Thyroid gland (tissue), 4 donors: ENCODE measurements around the gene MLLT1. TPM values are rescaled to one million over a fixed set of nuclear protein-coding genes. Genes with fewer than 3 reads are reported as not detected.

Source experiments
- DNase-seq, 2 donors: peaks; one replicate each; pipeline ENCODE4 v3.0.0-alpha.2; 2019
- H3K27ac ChIP-seq, 3 donors: fragments of 200-600 bp; sonication (generic); 1 replicate in 2 of 3; 2 replicates in 1 of 3; pipeline ENCODE4 v1.5.1; 2016 to 2019; ENCODE audit warnings: mild to moderate bottlenecking in 1 of 3, moderate library complexity in 1 of 3
- H3K27me3 ChIP-seq: fragments of 200-600 bp; sonication (generic); one replicate; pipeline ENCODE4 v1.5.1; 2019
- H3K36me3 ChIP-seq, 2 donors: fragments of 200-600 bp; sonication (generic); one replicate each; pipeline ENCODE4 v1.5.1; 2016 to 2019
- H3K4me1 ChIP-seq, 2 donors: fragments of 200-600 bp; sonication (generic); one replicate each; pipeline ENCODE4 v1.5.1; 2017 to 2019
- H3K4me3 ChIP-seq, 3 donors: fragments of 200-600 bp; sonication (generic); replicated peaks in 1 of 3; 1 replicate in 2 of 3; 2 replicates in 1 of 3; pipeline ENCODE4 v1.5.1; 2016; ENCODE audit warnings: mild to moderate bottlenecking in 1 of 3
- H3K9me3 ChIP-seq: fragments of 200-600 bp; sonication (generic); one replicate; pipeline ENCODE4 v1.5.1; 2017
- CTCF ChIP-seq, 6 experiments: fragments of 200-600 bp in 3 of 6; fragments of 450-650 bp in 3 of 6; sonication (generic) in 3 of 6; IDR thresholded peaks; one replicate each; pipeline ENCODE4 v1.5.1; 2016 to 2019; ENCODE audit warnings: antibody characterized with exemption in 6 of 6, mild to moderate bottlenecking in 2 of 6, inconsistent platforms in 1 of 6, moderate library complexity in 1 of 6
- POLR2A ChIP-seq, 2 donors: fragments of 450-650 bp; IDR thresholded peaks; one replicate each; pipeline ENCODE4 v1.6.1; 2017; ENCODE audit warnings: antibody characterized with exemption in 2 of 2, mild to moderate bottlenecking in 2 of 2, moderate library complexity in 1 of 2
- WGBS, 2 donors: methylation state at CpG; one replicate each; pipeline ENCODE4 v1.1.5; 2017; 5-methylcytosine and 5-hydroxymethylcytosine counted together
- intact Hi-C: fragments of 100-400 bp; cut with DNase I; formaldehyde crosslinking; loops from one replicate; pipeline ENCODE4 v1.15.1; 2023
- total RNA-seq, 4 donors: library from RNA; depleted of rRNA; stranded (reverse); fragments of >200 nt; gene quantifications; one replicate each; pipeline ENCODE4 v1.2.3, GENCODE V29; 2016

MLLT1 gene
- total RNA-seq, 4 donors from 2014 or later = 19.2 to 35.0 (median 26.7) TPM

- Histone ChIP-seq H3K9me3 (no peaks in the 10 kb centered on the region), H3K4me1 (peaks cover 13 to 17% of the 10 kb centered on the region in 2 donors), H3K27ac (peak overlapping the region in 1 of 3 donors; percentile 8), H3K27me3 (no peaks in the 10 kb centered on the region), H3K36me3 (no peaks in the 10 kb centered on the region), H3K4me3 (no peak overlapping the region)
- intact Hi-C loops = no loop called here
- DNase-seq = no peak
- TF ChIP-seq CTCF (IDR thresholded peaks at IDR 0.05) (no peak), POLR2A (IDR thresholded peaks at IDR 0.05) (no peak)
- WGBS, 2 donors = 65 to 78% methylated on average over 11 to 14 of the region's 14 CpGs
These were observed 25.6 kb downstream of the MLLT1 start for GRCh38 chr19:6253954-6254733.

- no peak for DNase-seq
- TF ChIP-seq CTCF (IDR thresholded peaks at IDR 0.05) (no peak), POLR2A (IDR thresholded peaks at IDR 0.05) (no peak)
- Histone ChIP-seq H3K9me3 (no peaks in the 10 kb centered on the region), H3K27me3 (no peaks in the 10 kb centered on the region), H3K4me3 (no peak overlapping the region), H3K36me3 (no peaks in the 10 kb centered on the region), H3K4me1 (peaks cover 10 to 11% of the 10 kb centered on the region in 2 donors), H3K27ac (no peak overlapping the region)
- intact Hi-C loops = no loop called here
- WGBS, 2 donors = 96 to 97% methylated on average over 9 of the region's 9 CpGs
These were observed 27.7 kb downstream of the MLLT1 start for GRCh38 chr19:6252066-6252465.

GRCh38 chr19:6250909-6251308 is 28.9 kb downstream of the MLLT1 start:
- Histone ChIP-seq H3K4me1 (peaks cover 10 to 11% of the 10 kb centered on the region in 2 donors), H3K27me3 (no peaks in the 10 kb centered on the region), H3K27ac (no peak overlapping the region), H3K4me3 (no peak overlapping the region), H3K36me3 (no peaks in the 10 kb centered on the region), H3K9me3 (no peaks in the 10 kb centered on the region)
- no peak for DNase-seq
- TF ChIP-seq POLR2A (IDR thresholded peaks at IDR 0.05) (no peak), CTCF (IDR thresholded peaks at IDR 0.05) (no peak)
- intact Hi-C loops = no loop called here
- WGBS, 2 donors = 91 to 92% methylated on average over 13 of the region's 13 CpGs

GRCh38 chr19:6250024-6250615 is 29.7 kb downstream of the MLLT1 start:
- Histone ChIP-seq H3K4me1 (peaks cover 10 to 11% of the 10 kb centered on the region in 2 donors), H3K27me3 (no peaks in the 10 kb centered on the region), H3K9me3 (no peaks in the 10 kb centered on the region), H3K36me3 (no peaks in the 10 kb centered on the region), H3K27ac (no peak overlapping the region), H3K4me3 (no peak overlapping the region)
- WGBS, 2 donors = 82 to 93% methylated on average over 4 of the region's 4 CpGs
- DNase-seq = no peak
- intact Hi-C loops = no loop called here
- TF ChIP-seq POLR2A (IDR thresholded peaks at IDR 0.05) (no peak), CTCF (IDR thresholded peaks at IDR 0.05) (no peak)

- Histone ChIP-seq H3K4me1 (peaks cover 3 to 6% of the 10 kb centered on the region in 2 donors), H3K36me3 (no peaks in the 10 kb centered on the region), H3K27ac (no peak overlapping the region), H3K27me3 (no peaks in the 10 kb centered on the region), H3K4me3 (no peak overlapping the region), H3K9me3 (no peaks in the 10 kb centered on the region)
- DNase-seq = no peak
- intact Hi-C loops = no loop called here
- TF ChIP-seq POLR2A (IDR thresholded peaks at IDR 0.05) (no peak), CTCF (IDR thresholded peaks at IDR 0.05) (no peak)
- 72 to 75% methylated on average over 9 of the region's 9 CpGs for WGBS, 2 donors
These were observed 30.5 kb downstream of the MLLT1 start for GRCh38 chr19:6249296-6249695.
